ENCODE measurements around the gene DCP1B. TPM values are rescaled to one million over a fixed set of nuclear protein-coding genes. Genes with fewer than 3 reads are reported as not detected.

DCP1B gene
- 9.3 TPM for polyA plus RNA-seq (2013, experiment 1 of 2; ENCODE audit: insufficient read length)
- polyA plus RNA-seq (2013, experiment 2 of 2; ENCODE audit: insufficient read length) = 11.2 TPM

DNA sequence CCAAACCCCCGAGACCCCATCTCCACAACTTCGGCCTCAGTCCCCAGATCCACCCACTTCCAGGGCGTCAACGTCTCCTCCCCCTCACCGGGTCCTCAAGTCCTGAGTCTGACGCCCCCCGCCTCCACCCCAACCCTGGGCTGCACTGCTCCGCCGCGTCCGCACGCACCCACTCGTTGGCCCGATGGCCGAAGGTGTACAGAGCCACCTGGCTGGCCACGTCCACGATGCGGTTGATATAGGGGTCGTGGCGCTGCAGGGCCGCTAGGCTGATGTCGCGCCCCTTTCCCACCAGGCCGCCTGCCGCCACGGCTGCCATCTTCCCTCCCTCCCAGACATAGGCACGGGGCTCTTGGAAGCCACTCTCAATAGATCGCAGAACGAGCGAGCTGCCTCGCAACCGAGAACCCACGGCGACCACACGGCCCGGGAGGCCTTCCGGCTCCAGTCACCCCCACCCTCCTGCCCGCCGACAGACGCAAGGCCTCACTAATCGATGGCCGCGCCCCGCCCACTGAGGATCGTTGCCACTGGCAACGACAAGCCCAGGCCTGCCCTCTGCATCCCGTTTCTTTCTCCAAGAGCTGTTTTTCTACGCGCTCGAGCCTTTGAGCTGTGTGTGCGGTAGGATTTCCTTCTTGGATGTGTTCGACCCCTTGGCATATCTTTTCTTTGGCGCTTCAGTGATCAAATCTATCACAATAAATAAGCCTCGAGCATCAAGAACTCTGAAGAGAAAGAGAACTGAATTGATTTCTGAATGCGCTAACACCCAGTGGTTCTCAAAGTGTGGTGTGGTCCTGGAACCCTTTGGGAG lies at the start of gene DCP1B:
Gene DCP1B, minus strand, starts transcription at position 345 of the 817 bp plus-strand sequence. Its CDS starts 26 bp downstream, at position 319.
- DNase-seq = peak; percentile 97

GRCh38 chr12:2053691-2054090 lies 49.4 kb upstream of the DCP1B start:
- peak; percentile 51 for DNase-seq

DNA sequence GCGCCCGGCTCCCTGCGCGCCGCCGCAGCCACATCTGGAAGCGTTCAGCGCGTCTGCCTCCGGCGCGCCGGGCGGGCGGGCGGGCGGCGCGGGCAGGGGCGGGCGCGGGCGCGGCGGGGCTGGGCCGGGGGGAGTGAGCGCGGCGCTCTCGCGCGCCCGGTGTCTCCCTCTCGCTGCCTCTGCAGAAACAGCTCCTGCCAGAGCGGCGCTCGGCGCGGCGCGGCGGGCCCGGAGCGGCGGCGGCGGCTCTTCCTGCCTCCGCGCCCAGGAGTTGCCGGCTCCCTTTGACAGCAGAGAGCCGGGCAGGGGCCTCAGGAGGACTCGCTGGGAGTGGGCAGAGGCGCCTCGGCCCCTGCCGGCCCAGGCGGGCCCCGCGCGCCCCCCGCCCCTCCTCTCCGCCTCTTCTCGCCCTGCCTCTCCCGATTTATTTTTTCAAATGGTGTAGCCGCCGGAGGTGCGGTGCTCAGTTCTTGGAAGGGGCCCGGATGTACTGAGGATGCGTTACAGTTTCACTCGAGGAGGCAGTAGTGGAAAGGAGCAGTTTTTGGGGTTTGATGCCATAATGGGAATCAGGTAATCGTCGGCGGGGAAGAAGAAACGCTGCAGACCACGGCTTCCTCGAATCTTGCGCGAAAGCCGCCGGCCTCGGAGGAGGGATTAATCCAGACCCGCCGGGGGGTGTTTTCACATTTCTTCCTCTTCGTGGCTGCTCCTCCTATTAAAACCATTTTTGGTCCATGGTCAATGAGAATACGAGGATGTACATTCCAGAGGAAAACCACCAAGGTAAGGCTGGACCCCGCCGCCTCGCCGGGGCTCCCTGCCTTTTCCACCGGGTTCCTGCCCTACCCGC lies 48.8 kb upstream of the DCP1B start, which contains the start of gene CACNA1C:
Gene CACNA1C, plus strand, starts transcription at position 162 of the 853 bp plus-strand sequence. Its CDS starts 576 bp downstream, at position 738.
- peak; percentile 77 for DNase-seq

DNA sequence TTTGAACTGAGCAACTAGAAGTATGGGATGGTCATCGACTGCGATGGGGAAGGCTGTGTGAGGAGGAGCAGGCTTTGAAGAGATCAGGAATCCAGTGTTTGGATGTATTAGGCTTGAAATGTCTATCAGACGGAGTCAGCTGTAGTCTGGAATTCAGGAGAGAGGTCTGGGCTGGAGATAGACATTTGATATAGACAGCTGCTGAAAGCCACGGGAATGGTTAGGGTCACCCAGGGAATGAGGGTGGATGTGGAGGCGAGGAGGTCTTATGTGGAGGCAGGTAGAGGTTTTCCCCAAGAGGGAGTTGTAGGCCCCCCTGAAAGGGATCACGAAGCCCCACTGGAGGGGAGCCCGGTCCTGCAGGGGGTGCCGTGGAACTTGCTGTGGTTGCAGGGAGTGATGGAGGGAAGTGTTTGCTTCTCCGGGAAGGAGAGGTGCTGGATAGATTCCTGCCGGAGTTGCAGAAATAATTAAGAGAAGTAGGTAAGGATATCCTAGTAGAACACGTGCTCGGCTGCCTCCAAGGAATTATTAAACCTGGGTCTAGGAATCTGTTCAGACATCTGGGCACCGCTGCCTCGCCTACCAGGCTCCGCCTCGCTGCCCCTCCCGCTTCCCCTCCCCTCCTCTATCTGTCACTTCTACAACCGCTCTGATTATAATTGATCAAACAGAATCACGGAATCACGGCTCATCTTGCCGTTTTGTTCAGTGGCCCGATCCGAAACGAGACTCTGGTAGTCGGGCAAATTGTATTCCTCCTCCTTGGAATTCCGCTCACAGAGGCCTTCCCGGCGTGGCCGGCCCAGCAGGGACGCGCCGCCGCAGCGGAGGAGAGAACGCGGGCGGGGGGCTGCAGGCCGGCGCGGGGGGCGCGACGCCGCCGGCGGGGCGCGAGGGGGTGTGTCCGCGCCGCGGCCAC lies 47.7 kb upstream of the DCP1B start:
- no peak for DNase-seq

- peak; percentile 36 for DNase-seq
These were observed 45.6 kb upstream of the DCP1B start for GRCh38 chr12:2049604-2050540.

GRCh38 chr12:2047752-2048151 lies 43.5 kb upstream of the DCP1B start:
- DNase-seq = no peak

DNA sequence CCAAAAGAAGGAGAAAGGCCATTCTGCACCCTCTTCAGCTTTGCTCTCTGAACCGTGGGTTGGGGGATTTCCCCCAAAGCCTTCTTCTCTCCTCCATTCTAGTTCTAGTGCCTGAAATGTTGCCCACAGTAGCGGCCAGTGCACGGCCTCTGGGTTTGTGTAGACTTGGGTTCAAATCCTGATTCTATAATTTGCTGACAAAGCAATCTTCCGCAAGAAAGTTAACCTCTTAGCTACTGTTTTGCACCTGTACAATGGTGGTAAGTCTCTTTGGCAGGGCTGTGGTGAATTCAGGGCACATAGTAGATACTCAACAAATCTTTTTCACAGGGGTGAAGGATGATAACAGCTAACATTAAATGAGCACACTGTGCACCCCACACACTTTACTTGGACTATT lies 42.7 kb upstream of the DCP1B start:
- DNase-seq = no peak

DNA sequence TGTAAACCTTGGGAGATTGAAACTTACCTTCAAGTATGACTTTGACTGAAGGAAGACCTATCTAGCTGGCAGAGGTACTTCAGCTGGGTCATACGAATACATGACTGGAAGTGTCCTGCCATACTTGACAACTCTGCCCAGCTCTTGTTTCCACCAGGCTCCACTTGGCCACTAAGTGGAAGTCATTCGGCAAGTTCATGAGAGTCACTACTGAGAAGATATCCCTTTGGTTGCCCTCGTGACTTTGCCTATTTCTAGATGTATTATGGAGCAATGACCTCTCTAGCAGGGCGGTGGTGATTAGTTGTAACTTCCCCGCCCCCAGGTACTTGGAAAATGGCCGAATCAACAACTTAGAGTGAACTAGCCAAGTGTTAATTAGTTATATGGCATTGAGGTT lies 39.9 kb upstream of the DCP1B start:
- DNase-seq = no peak

DNA sequence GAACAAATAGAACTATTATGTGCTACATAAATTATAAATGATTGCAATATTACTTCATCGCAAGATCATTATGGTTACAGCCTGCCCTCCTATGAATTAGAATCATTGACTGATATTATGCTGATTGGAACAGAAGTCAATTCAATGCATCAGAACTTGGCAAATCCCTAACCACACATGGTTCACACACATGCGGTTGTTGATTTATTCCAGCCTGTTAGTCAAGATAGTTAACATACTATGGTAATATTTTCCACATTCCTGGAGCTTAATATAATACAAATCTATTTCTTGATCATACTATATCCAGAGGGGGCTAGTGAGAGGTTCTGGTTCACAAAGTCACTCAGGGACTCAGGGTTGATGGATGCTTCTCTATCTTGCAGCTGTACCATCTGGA lies 38.8 kb upstream of the DCP1B start:
- DNase-seq = no peak

- no peak for DNase-seq
These were observed 34.8 kb upstream of the DCP1B start for GRCh38 chr12:2039034-2039433.

- DNase-seq = no peak
These were observed 31.3 kb upstream of the DCP1B start for GRCh38 chr12:2035431-2036055.

DNA sequence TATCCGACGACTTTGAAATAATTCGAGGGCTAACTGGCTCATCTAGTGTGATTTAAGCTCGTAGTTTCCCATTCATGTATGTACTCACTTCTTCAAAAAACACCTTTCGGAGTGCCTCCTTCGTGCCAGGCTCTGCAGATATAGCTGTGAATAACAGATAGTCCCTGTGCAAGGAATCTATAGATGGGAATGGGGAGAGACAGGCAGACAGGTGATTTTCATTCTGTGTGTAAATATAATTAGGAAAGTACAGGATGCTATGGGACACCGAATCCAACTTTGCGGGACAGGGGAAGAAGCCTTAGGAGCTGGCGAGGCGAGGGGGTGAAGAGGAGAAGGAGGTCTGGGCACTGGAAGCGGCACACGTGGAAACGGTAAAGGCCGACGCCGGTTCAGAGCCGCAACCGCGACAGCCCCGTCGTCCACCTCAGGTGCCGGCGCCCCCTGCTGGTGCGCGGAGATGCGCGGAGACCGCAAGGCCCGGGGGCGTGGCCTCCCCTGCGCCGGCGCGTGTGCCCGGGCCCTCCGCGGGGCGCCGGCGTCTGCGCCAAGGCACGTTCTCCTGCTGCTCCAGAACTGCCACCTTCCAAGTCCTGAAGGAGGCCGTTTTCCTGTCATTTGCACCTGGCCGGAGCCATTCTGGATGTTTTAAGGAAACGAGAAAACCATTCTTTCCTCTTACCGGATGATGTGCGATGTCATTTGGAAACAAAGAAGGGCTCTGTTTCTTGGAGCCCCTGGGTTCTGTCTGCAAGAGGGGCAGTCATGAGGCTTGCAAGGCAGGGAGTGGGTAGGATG lies 30.6 kb upstream of the DCP1B start:
- DNase-seq = peak; percentile 75

DNA sequence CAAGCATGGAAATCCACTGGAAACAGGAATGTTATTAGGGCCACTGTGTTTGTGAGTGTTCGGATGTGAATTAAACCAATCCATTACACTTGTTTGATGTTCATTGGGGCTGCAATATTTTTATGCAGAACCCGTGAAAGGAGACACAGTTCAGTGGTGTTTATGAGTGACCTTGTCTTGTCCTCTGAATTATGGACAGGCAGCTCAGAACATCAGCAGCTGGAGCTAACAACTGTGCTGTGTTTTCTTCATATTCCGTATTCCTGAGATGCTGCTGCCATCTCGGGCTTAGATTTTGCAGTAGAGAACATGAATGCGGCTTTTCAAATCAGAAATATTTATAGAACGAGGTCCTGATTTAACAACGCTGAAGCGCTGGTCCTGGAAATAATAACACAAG lies 28.2 kb upstream of the DCP1B start:
- DNase-seq = no peak

GRCh38 chr12:2029851-2030250 lies 25.6 kb upstream of the DCP1B start:
- DNase-seq = no peak

GRCh38 chr12:2027351-2027750 lies 23.1 kb upstream of the DCP1B start:
- peak; percentile 2 for DNase-seq

DNA sequence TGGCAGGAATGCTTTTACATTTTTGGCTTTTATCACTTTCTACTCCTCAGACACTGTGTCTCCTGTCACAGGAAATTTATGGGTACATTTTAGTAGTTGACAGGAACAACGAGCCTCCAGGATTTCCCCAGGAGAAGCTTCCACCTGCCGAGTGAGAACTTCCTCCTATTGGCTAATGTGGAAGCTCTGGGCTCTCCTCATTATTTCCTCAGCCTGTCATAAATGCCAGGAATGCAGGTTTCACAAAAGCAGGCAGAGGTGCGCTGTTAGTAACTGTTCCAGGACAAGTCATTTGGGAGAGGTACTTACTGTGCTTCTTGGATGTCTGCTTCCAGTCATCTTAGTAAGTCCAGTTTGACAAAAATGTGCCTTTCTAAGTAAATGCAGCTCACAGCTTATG lies 19.1 kb upstream of the DCP1B start:
- no peak for DNase-seq

GRCh38 chr12:2020511-2020910 lies 16.3 kb upstream of the DCP1B start:
- no peak for DNase-seq

GRCh38 chr12:2019126-2019525 lies 14.9 kb upstream of the DCP1B start:
- no peak for DNase-seq

DNA sequence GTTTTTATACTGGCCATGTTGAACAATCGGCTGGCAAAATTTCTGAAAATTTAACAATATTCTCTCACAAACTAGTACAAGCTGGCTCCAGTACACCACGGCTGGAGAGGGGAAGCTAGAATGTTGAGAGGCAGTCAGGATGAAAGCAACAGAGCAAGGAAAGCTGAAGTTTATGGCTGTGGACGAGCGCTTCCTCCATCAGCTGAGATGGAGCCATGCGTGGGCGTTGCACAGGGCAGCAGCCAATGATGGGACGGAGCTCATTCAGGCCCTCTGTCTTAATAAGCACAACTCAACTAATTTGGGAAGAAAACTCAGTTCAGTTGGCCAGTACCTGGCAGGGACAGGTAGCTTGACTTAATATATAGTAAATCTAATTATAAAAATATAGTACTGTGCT lies 14.1 kb upstream of the DCP1B start:
- DNase-seq = no peak

Measured in fibroblast of skin of back (primary cell).